ENCODE data around the gene SNAP29. TPM values are rescaled to one million over a fixed set of nuclear protein-coding genes. Genes with fewer than 3 reads are reported as not detected.
A peak's percentile ranks its signal among the peaks of the same experiment; 100 is the strongest.

SNAP29 gene
- total RNA-seq, 3 donors from 2014 or later = 17.7 to 28.2 (median 22.5) TPM

- H3K4me1 ChIP-seq = peaks cover 0 to 8% of the 10 kb centered on the region in 2 donors
- H3K36me3 ChIP-seq = no peaks in the 10 kb centered on the region
- no peak for DNase-seq (ENCODE audit: low spot score in 2 of 2)
- no peaks in the 10 kb centered on the region for H3K9me3 ChIP-seq
- no peaks in the 10 kb centered on the region for H3K27me3 ChIP-seq
- TF ChIP-seq POLR2AphosphoS5 (IDR thresholded peaks at IDR 0.05) (no peak), CTCF (IDR thresholded peaks at IDR 0.05) (no peak), POLR2A (IDR thresholded peaks at IDR 0.05) (no peak)
- intact Hi-C loops (cut with DNase I; ENCODE audit: low total_unique reads) = no loop called here
- peak overlapping the region in 1 of 2 donors; percentile 12 for H3K27ac ChIP-seq
- no peak overlapping the region for H3K4me3 ChIP-seq
These were observed 5.6 kb upstream of the SNAP29 start for GRCh38 chr22:20853236-20853660.

- Histone ChIP-seq H3K36me3 (no peaks in the 10 kb centered on the region), H3K9me3 (no peaks in the 10 kb centered on the region), H3K27me3 (no peaks in the 10 kb centered on the region), H3K27ac (peak overlapping the region; percentile 92 to 94), H3K4me1 (peaks cover 0 to 8% of the 10 kb centered on the region in 2 donors), H3K4me3 (peak overlapping the region; percentile 63 to 96 (median 69))
- no peak for TF ChIP-seq CTCF (IDR thresholded peaks at IDR 0.05)
- no peak for TF ChIP-seq POLR2A (IDR thresholded peaks at IDR 0.05)
- no peak for TF ChIP-seq POLR2AphosphoS5 (IDR thresholded peaks at IDR 0.05)
- no peak for DNase-seq (ENCODE audit: low spot score in 2 of 2)
- intact Hi-C loops (cut with DNase I; ENCODE audit: low total_unique reads) = no loop called here
These were observed 1.6 kb upstream of the SNAP29 start for GRCh38 chr22:20857247-20857643.

GRCh38 chr22:20857838-20858614 lies 781 bp upstream of the SNAP29 start:
- Histone ChIP-seq H3K27ac (peak overlapping the region; percentile 92 to 94), H3K4me3 (peak overlapping the region; percentile 63 to 96 (median 69)), H3K4me1 (peaks cover 0 to 8% of the 10 kb centered on the region in 2 donors), H3K9me3 (no peaks in the 10 kb centered on the region), H3K36me3 (no peaks in the 10 kb centered on the region), H3K27me3 (no peaks in the 10 kb centered on the region)
- peak; percentile 67 to 80 for DNase-seq (ENCODE audit: low spot score in 2 of 2)
- no peak for TF ChIP-seq CTCF (IDR thresholded peaks at IDR 0.05)
- TF ChIP-seq POLR2A (IDR thresholded peaks at IDR 0.05) = no peak
- no peak for TF ChIP-seq POLR2AphosphoS5 (IDR thresholded peaks at IDR 0.05)
- intact Hi-C loops (cut with DNase I; ENCODE audit: low total_unique reads) = no loop called here

- Histone ChIP-seq H3K27me3 (no peaks in the 10 kb centered on the region), H3K4me1 (peaks cover 0 to 8% of the 10 kb centered on the region in 2 donors), H3K9me3 (no peaks in the 10 kb centered on the region), H3K4me3 (peak overlapping the region; percentile 63 to 96 (median 69)), H3K36me3 (no peaks in the 10 kb centered on the region), H3K27ac (peak overlapping the region; percentile 92 to 94)
- intact Hi-C loops (cut with DNase I; ENCODE audit: low total_unique reads) = no loop called here
- no peak for DNase-seq (ENCODE audit: low spot score in 2 of 2)
- no peak for TF ChIP-seq POLR2AphosphoS5 (IDR thresholded peaks at IDR 0.05)
- no peak for TF ChIP-seq POLR2A (IDR thresholded peaks at IDR 0.05)
- TF ChIP-seq CTCF (IDR thresholded peaks at IDR 0.05) = no peak
These were observed 808 bp downstream of the SNAP29 start for GRCh38 chr22:20859615-20860014.

- no peak for DNase-seq (ENCODE audit: low spot score in 2 of 2)
- intact Hi-C loops (cut with DNase I; ENCODE audit: low total_unique reads) = no loop called here
- Histone ChIP-seq H3K27me3 (no peaks in the 10 kb centered on the region), H3K36me3 (no peaks in the 10 kb centered on the region), H3K4me3 (no peak overlapping the region), H3K9me3 (no peaks in the 10 kb centered on the region), H3K27ac (no peak overlapping the region), H3K4me1 (peaks cover 0 to under 1% of the 10 kb centered on the region in 2 donors)
- TF ChIP-seq CTCF (IDR thresholded peaks at IDR 0.05) (no peak), POLR2AphosphoS5 (IDR thresholded peaks at IDR 0.05) (no peak), POLR2A (IDR thresholded peaks at IDR 0.05) (no peak)
These were observed 3.7 kb downstream of the SNAP29 start for GRCh38 chr22:20862540-20862939.

Data from breast epithelium (tissue), 4 donors.